H1 (cell line): ENCODE data around the gene CCDC197. TPM values are rescaled to one million over a fixed set of nuclear protein-coding genes. Genes with fewer than 3 reads are reported as not detected.

Source experiments
- CTCF ChIA-PET: fragments of 300-600 bp; sonication (Branson Sonifier 250); formaldehyde crosslinking; loops from one replicate; lab custom pipeline; 2021; ENCODE audit not compliant: partially characterized antibody; lab: Charles Lee
- POLR2A ChIA-PET: fragments of 300-600 bp; sonication (Branson Sonifier 250); formaldehyde crosslinking; loops from one replicate; lab custom pipeline; 2021; ENCODE audit warnings: inconsistent platforms; ENCODE audit not compliant: partially characterized antibody; lab: Charles Lee
- DNase-seq, 2 experiments: peaks; one replicate each; pipeline versions ENCODE4 v3.0.0 to v3.0.0-alpha.2; 2010 to 2022; ENCODE audit warnings: low spot score in 2 of 2, low read depth in 1 of 2, mixed read lengths in 1 of 2
- FAIRE-seq: peaks from 2 replicates; lab custom pipeline; 2011; peaks lifted over from hg19 to GRCh38; lab: Jason Lieb, UNC
- H2AFZ ChIP-seq: 2 replicates; pipeline ENCODE4 v1.8.1; 2012; ENCODE audit warnings: low read length, inconsistent platforms
- H2AK5ac ChIP-seq: 2 replicates; pipeline ENCODE4 v1.6.1; 2013; ENCODE audit warnings: low read depth, low read length
- H2BK120ac ChIP-seq: replicated peaks from 2 replicates; pipeline ENCODE3; 2013; ENCODE audit warnings: low read depth, low read length, inconsistent platforms
- H2BK12ac ChIP-seq: 2 replicates; pipeline ENCODE4 v1.6.1; 2013; ENCODE audit warnings: low read depth, low read length
- H2BK15ac ChIP-seq: 2 replicates; pipeline ENCODE4 v1.6.1; 2013; ENCODE audit warnings: low read length
- H2BK20ac ChIP-seq: 2 replicates; pipeline ENCODE4 v1.6.1; 2013; ENCODE audit warnings: low read length
- H2BK5ac ChIP-seq: 2 replicates; pipeline ENCODE4 v1.6.1; 2013; ENCODE audit warnings: low read depth, low read length
- H3K14ac ChIP-seq: 2 replicates; pipeline ENCODE4 v1.6.1; 2013; ENCODE audit warnings: inconsistent platforms; ENCODE audit not compliant: insufficient read length
- H3K18ac ChIP-seq: 2 replicates; pipeline ENCODE4 v1.6.1; 2013; ENCODE audit warnings: low read length; ENCODE audit errors: extremely low read depth
- H3K23ac ChIP-seq: 2 replicates; pipeline ENCODE4 v1.6.1; 2013; ENCODE audit warnings: inconsistent platforms; ENCODE audit not compliant: insufficient read length
- H3K23me2 ChIP-seq: 2 replicates; pipeline ENCODE4 v1.6.1; 2013; ENCODE audit warnings: low read depth, low read length
- H3K27ac ChIP-seq: 2 replicates; pipeline ENCODE4 v1.6.1; 2011; ENCODE audit warnings: low read depth, low read length, inconsistent platforms
- H3K27me3 ChIP-seq, 4 experiments: replicated peaks in 1 of 4; 1 replicate in 1 of 4; 2 replicates in 3 of 4; pipeline versions ENCODE4 v1.6.1 to v1.8.1; 2011 to 2013; ENCODE audit warnings: low read length in 3 of 4, mild to moderate bottlenecking in 3 of 4, inconsistent platforms in 2 of 4, mixed read lengths in 2 of 4, moderate library complexity in 1 of 4; ENCODE audit not compliant: control insufficient read depth in 3 of 4, insufficient read depth in 3 of 4; ENCODE audit errors: extremely low read depth in 1 of 4
- H3K36me3 ChIP-seq, 4 experiments: 2 replicates each; pipeline versions ENCODE4 v1.6.1 to v1.8.1; 2011 to 2013; ENCODE audit warnings: mild to moderate bottlenecking in 4 of 4, low read length in 3 of 4, moderate library complexity in 2 of 4, control low read depth in 1 of 4, inconsistent platforms in 1 of 4; ENCODE audit not compliant: insufficient read depth in 4 of 4, control insufficient read depth in 2 of 4
- H3K4ac ChIP-seq: replicated peaks from 2 replicates; pipeline ENCODE3; 2013; ENCODE audit warnings: low read length, low read depth, mixed read lengths, inconsistent platforms; ENCODE audit not compliant: insufficient read length
- H3K4me1 ChIP-seq, 4 experiments: replicated peaks in 1 of 4; 1 replicate in 1 of 4; 2 replicates in 3 of 4; pipeline versions ENCODE4 v1.6.1 to v1.8.1; 2011 to 2013; ENCODE audit warnings: low read length in 3 of 4, inconsistent platforms in 2 of 4, mixed read lengths in 1 of 4; ENCODE audit not compliant: insufficient read depth in 4 of 4, control insufficient read depth in 3 of 4
- H3K4me2 ChIP-seq, 2 experiments: 2 replicates each; pipeline versions ENCODE4 v1.6.1 to v1.8.1; 2011 to 2013; ENCODE audit warnings: low read depth in 2 of 2, low read length in 2 of 2, control low read depth in 1 of 2, inconsistent platforms in 1 of 2, mild to moderate bottlenecking in 1 of 2; ENCODE audit not compliant: insufficient read depth in 1 of 2
- H3K4me3 ChIP-seq, 4 experiments: fragments of 200-600, 300-600 bp in 1 of 4; sonication (generic), shearing (Covaris generic), sonication (Bioruptor Twin) in 1 of 4; 2 replicates each; pipeline versions ENCODE4 v1.5.1 to v1.8.1; 2011 to 2016; ENCODE audit warnings: low read length in 4 of 4, low read depth in 3 of 4, control low read depth in 2 of 4, inconsistent platforms in 2 of 4, mild to moderate bottlenecking in 2 of 4, mixed read lengths in 1 of 4, moderate library complexity in 1 of 4; ENCODE audit not compliant: insufficient read depth in 2 of 4; ENCODE audit errors: extremely low read depth in 1 of 4
- H3K56ac ChIP-seq: replicated peaks from 2 replicates; pipeline ENCODE3; 2013; ENCODE audit warnings: low read depth, mild to moderate bottlenecking, mixed read lengths, low read length, inconsistent platforms; ENCODE audit not compliant: insufficient read length
- H3K79me1 ChIP-seq: 2 replicates; pipeline ENCODE4 v1.6.1; 2013; ENCODE audit warnings: low read depth, low read length, control low read depth
- H3K79me2 ChIP-seq, 2 experiments: 2 replicates each; pipeline versions ENCODE4 v1.6.1 to v1.8.1; 2012 to 2013; ENCODE audit warnings: low read length in 2 of 2, mild to moderate bottlenecking in 2 of 2, inconsistent platforms in 1 of 2; ENCODE audit not compliant: insufficient read depth in 2 of 2, control insufficient read depth in 1 of 2
- H3K9ac ChIP-seq, 4 experiments: replicated peaks in 1 of 4; 1 replicate in 1 of 4; 2 replicates in 3 of 4; pipeline versions ENCODE4 v1.6.1 to v1.8.1; 2011 to 2013; ENCODE audit warnings: low read depth in 3 of 4, low read length in 3 of 4, control low read depth in 2 of 4, mild to moderate bottlenecking in 2 of 4, moderate library complexity in 2 of 4, inconsistent platforms in 1 of 4; ENCODE audit errors: extremely low read depth in 1 of 4
- H3K9me3 ChIP-seq, 2 experiments: 2 replicates each; pipeline versions ENCODE4 v1.6.1 to v1.8.1; 2012 to 2013; ENCODE audit warnings: mild to moderate bottlenecking in 2 of 2, moderate library complexity in 2 of 2, control low read depth in 1 of 2, inconsistent platforms in 1 of 2, low read depth in 1 of 2, low read length in 1 of 2, mixed read lengths in 1 of 2; ENCODE audit not compliant: insufficient read depth in 2 of 2
- H4K20me1 ChIP-seq, 2 experiments: replicated peaks in 1 of 2; 2 replicates each; pipeline versions ENCODE3 to v1.8.1; 2011 to 2013; ENCODE audit warnings: inconsistent platforms in 2 of 2, low read length in 2 of 2, mild to moderate bottlenecking in 1 of 2; ENCODE audit not compliant: insufficient read depth in 2 of 2, control insufficient read depth in 1 of 2
- H4K5ac ChIP-seq: 2 replicates; pipeline ENCODE4 v1.6.1; 2013; ENCODE audit warnings: low read length, low read depth, mixed read lengths, inconsistent platforms; ENCODE audit not compliant: insufficient read length
- H4K8ac ChIP-seq: 2 replicates; pipeline ENCODE4 v1.8.0; 2013; ENCODE audit warnings: mild to moderate bottlenecking, moderate library complexity, low read length, inconsistent platforms; ENCODE audit not compliant: insufficient read depth; ENCODE audit errors: extremely low read depth
- H4K91ac ChIP-seq: replicated peaks from 2 replicates; pipeline ENCODE3; 2013; ENCODE audit warnings: low read length, mixed read lengths, inconsistent platforms; ENCODE audit not compliant: insufficient read length
- CBX5 ChIP-seq: fragments of 300-800, 300-1000 bp; sonication (generic); IDR thresholded peaks from 2 replicates; pipeline ENCODE4 v1.7.1; 2016; ENCODE audit warnings: antibody characterized with exemption, low read length, low read depth
- E2F6 ChIP-seq: IDR thresholded peaks from 2 replicates; pipeline ENCODE4 v1.6.1; 2012; ENCODE audit warnings: inconsistent platforms
- JUND ChIP-seq: IDR thresholded peaks from 2 replicates; pipeline ENCODE4 v1.6.1; 2011; ENCODE audit warnings: mild to moderate bottlenecking, improper control_type of control experiment, low read length
- KDM5A ChIP-seq: fragments of 200-600 bp; IDR thresholded peaks from 2 replicates; pipeline ENCODE4 v1.7.1; 2012; ENCODE audit warnings: mild to moderate bottlenecking, low read length, inconsistent platforms, mixed read lengths
- SUZ12 ChIP-seq: fragments of 200-600 bp; sonication (generic); IDR thresholded peaks from 2 replicates; pipeline ENCODE4 v1.6.1; 2012; ENCODE audit warnings: mild to moderate bottlenecking, inconsistent platforms, low read length, moderate library complexity, mixed read lengths
- YY1 ChIP-seq: IDR thresholded peaks from 2 replicates; pipeline ENCODE4 v1.6.1; 2011; ENCODE audit warnings: low read depth, mild to moderate bottlenecking, low read length
- WGBS, 2 experiments: shearing (Covaris generic) in 1 of 2; methylation state at CpG; one replicate each; pipeline versions ENCODE4 v1.1.6 to v1.1.7; 2013 to 2015; ENCODE audit warnings: low lambda C conversion rate in 2 of 2, mixed read lengths in 2 of 2, inconsistent platforms in 1 of 2, low coverage in 1 of 2, missing lambda C conversion rate in 1 of 2; ENCODE audit not compliant: insufficient replicate concordance in 2 of 2, insufficient coverage in 1 of 2, insufficient read length in 1 of 2; ENCODE audit errors: extremely low coverage in 1 of 2, missing lambda C conversion rate in 1 of 2; 5-methylcytosine and 5-hydroxymethylcytosine counted together
- polyA plus RNA-seq, 7 experiments: library from polyadenylated mRNA; depleted of rRNA in 3 of 7; stranded (reverse) in 5 of 7; unstranded in 2 of 7; fragments of >200 nt in 5 of 7; fragments of 200-250 nt in 2 of 7; gene quantifications; 1 replicate in 5 of 7; 2 replicates in 1 of 7; 4 replicates in 1 of 7; pipeline versions ENCODE4 v1.2.1 to v1.2.3, GENCODE V29; 2011 to 2013; ENCODE audit warnings: missing spikeins in 2 of 7, mixed read lengths in 2 of 7
- total RNA-seq: library from RNA; stranded (reverse); fragmentation: NEBNext Ultra II Directional; extraction: Animal tissue kit (Norgen Biotek cat#: 25700); gene quantifications from 2 replicates; pipeline ENCODE4 v1.2.1, GENCODE V29; 2021

The CCDC197 gene
- total and polyA plus RNA-seq, 2 of the 8 experiments (the other 6 are each of a cell fraction or from before 2014, with no cell fraction given) = not detected

GRCh38 chr14:94054936-94055335 is 57.8 kb downstream of the CCDC197 start:
- no peak overlapping the region for H2AFZ ChIP-seq

More at GRCh38 chr14:94054936-94055335, 57.8 kb downstream of the CCDC197 start:
- H2AK5ac ChIP-seq = no peak overlapping the region
- ChIA-PET CTCF (interaction anchor here (1.7 to 17.4 kb wide), 5 partner anchors 11 to 251 kb away, joined by 4 to 148 read pairs (median 27); no protein-coding TSS in a partner anchor), POLR2A (no interaction called here)
- no peak overlapping the region for H4K5ac ChIP-seq
- H3K27me3 ChIP-seq = no peaks in the 10 kb centered on the region
- H2BK12ac ChIP-seq = no peak overlapping the region
- H4K20me1 ChIP-seq = peaks cover 1 to 6% of the 10 kb centered on the region in 2 experiments
- H3K4me1 ChIP-seq = no peaks in the 10 kb centered on the region; a peak in 1 of 7 replicates
- H3K23me2 ChIP-seq = no peaks in the 10 kb centered on the region
- no peak overlapping the region for H2BK5ac ChIP-seq
- H3K79me1 ChIP-seq = no peaks in the 10 kb centered on the region; the same call in 1 of the 2 replicates
- 85% methylated on average over 7 of the region's 7 CpGs; no CpG with 5 or more reads in 1 of the 2 experiments for WGBS, 2 experiments
- H3K36me3 ChIP-seq = peaks cover 30 to 82% (median 61%) of the 10 kb centered on the region in 4 experiments
- no peak for FAIRE-seq
- no peak overlapping the region for H3K56ac ChIP-seq
- no peak overlapping the region for H2BK20ac ChIP-seq
- TF ChIP-seq YY1 (no peak), JUND (no peak), E2F6 (no peak), SUZ12 (no peak), CBX5 (no peak), KDM5A (no peak)
- H3K18ac ChIP-seq = no peak overlapping the region
- no peak overlapping the region for H2BK120ac ChIP-seq
- H3K27ac ChIP-seq = no peak overlapping the region
- no peak overlapping the region for H3K4me3 ChIP-seq
- no peak overlapping the region for H4K8ac ChIP-seq
- no peak for DNase-seq
- H3K4me2 ChIP-seq = no peak overlapping the region
- H3K23ac ChIP-seq = no peak overlapping the region
- no peak overlapping the region for H4K91ac ChIP-seq
- no peak overlapping the region for H3K14ac ChIP-seq
- H3K9ac ChIP-seq = no peak overlapping the region
- H3K9me3 ChIP-seq = no peaks in the 10 kb centered on the region
- H3K79me2 ChIP-seq = no peaks in the 10 kb centered on the region
- no peak overlapping the region for H2BK15ac ChIP-seq
- no peak overlapping the region for H3K4ac ChIP-seq
